Measurements from ENCODE around the gene GPR83.
"Not testable (repeated sequence)": the region's sequence is repeated elsewhere in the genome, so short reads cannot be mapped to it uniquely, and the experiment has no call there.

GPR83 gene

GRCh38 chr11:94417386-94417987 lies 16.3 kb upstream of the GPR83 start:
- FAIRE-seq = peak; percentile 33
- DNase-seq (ENCODE audit: insufficient read length) = no peak

DNA sequence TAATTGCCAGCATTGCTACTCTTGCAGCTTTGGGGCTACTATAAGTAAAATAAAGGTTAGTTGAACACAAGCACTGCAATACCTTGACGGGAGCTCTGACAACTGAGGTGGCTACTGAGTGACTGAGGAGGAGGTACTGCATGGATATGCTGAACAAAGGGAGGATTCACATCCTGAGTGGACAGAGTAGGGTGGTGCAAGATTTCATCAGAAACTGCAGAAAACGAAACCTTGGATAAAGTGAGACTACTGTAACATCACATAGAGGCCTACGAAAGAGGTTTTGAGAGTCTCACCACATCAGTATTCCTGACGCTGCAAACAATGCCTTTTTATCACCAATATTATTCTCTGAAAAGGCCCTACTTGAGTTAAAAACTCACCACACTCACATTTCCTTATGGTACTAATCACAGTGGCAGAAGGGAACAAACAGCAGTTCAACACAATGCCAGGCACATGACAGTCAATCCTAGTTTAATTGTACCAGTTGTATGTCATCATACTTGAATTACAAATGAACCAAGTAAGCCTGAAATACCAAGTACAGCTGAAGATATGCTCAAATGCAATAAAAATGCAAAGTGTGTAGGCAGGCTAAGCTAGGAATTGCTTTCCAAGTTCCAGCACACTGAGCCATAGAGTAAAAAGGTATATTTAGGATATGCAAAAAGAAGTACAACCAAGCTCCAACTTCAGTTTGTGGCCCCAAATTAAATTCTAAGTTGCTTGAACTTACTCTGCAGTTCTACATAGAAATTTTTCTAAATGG lies 4.0 kb upstream of the GPR83 start:
- no peak for FAIRE-seq
- TF ChIP-seq TAF1 (IDR thresholded peaks at IDR 0.05; ENCODE audit: borderline replicate concordance, low read depth, low read length) = no peak
- no peak for TF ChIP-seq POLR2A (IDR thresholded peaks at IDR 0.05; ENCODE audit: low read depth, low read length)
- no peak for TF ChIP-seq POLR2AphosphoS5 (IDR thresholded peaks at IDR 0.05; ENCODE audit: low read depth, low read length)
- DNase-seq (ENCODE audit: insufficient read length) = no peak

More at GRCh38 chr11:94417386-94417987, 16.3 kb upstream of the GPR83 start:
- TF ChIP-seq POLR2AphosphoS5 (IDR thresholded peaks at IDR 0.05; ENCODE audit: low read depth, low read length) = no peak
- no peak for TF ChIP-seq TAF1 (IDR thresholded peaks at IDR 0.05; ENCODE audit: borderline replicate concordance, low read depth, low read length)
- no peak for TF ChIP-seq POLR2A (IDR thresholded peaks at IDR 0.05; ENCODE audit: low read depth, low read length)

GRCh38 chr11:94402355-94402754 lies 1.1 kb upstream of the GPR83 start:
- FAIRE-seq = peak; percentile 56
- no peak for TF ChIP-seq POLR2AphosphoS5 (IDR thresholded peaks at IDR 0.05; ENCODE audit: low read depth, low read length)
- TF ChIP-seq POLR2A (IDR thresholded peaks at IDR 0.05; ENCODE audit: low read depth, low read length) = no peak
- TF ChIP-seq TAF1 (IDR thresholded peaks at IDR 0.05; ENCODE audit: borderline replicate concordance, low read depth, low read length) = no peak

GRCh38 chr11:94401773-94402265 lies 600 bp upstream of the GPR83 start:
- FAIRE-seq = no peak
- TF ChIP-seq POLR2AphosphoS5 (IDR thresholded peaks at IDR 0.05; ENCODE audit: low read depth, low read length) (no peak), TAF1 (IDR thresholded peaks at IDR 0.05; ENCODE audit: borderline replicate concordance, low read depth, low read length) (no peak), POLR2A (IDR thresholded peaks at IDR 0.05; ENCODE audit: low read depth, low read length) (no peak)
- no peak for DNase-seq (ENCODE audit: insufficient read length)

More at GRCh38 chr11:94402355-94402754, 1.1 kb upstream of the GPR83 start:
- no peak for DNase-seq (ENCODE audit: insufficient read length)

- FAIRE-seq (no peak), DNase-seq (ENCODE audit: insufficient read length) (no peak)
- TF ChIP-seq POLR2AphosphoS5 (IDR thresholded peaks at IDR 0.05; ENCODE audit: low read depth, low read length) = no peak
- no peak for TF ChIP-seq TAF1 (IDR thresholded peaks at IDR 0.05; ENCODE audit: borderline replicate concordance, low read depth, low read length)
- no peak for TF ChIP-seq POLR2A (IDR thresholded peaks at IDR 0.05; ENCODE audit: low read depth, low read length)
Observed at GRCh38 chr11:94400457-94400838, 771 bp downstream of the GPR83 start.

- TF ChIP-seq POLR2AphosphoS5 (IDR thresholded peaks at IDR 0.05; ENCODE audit: low read depth, low read length) (no peak), TAF1 (IDR thresholded peaks at IDR 0.05; ENCODE audit: borderline replicate concordance, low read depth, low read length) (no peak), POLR2A (IDR thresholded peaks at IDR 0.05; ENCODE audit: low read depth, low read length) (no peak)
- FAIRE-seq = no peak
- DNase-seq (ENCODE audit: insufficient read length) = no peak
Observed at GRCh38 chr11:94400050-94400449, 1.2 kb downstream of the GPR83 start.

- DNase-seq (ENCODE audit: insufficient read length) (no peak), FAIRE-seq (no peak)
- TF ChIP-seq TAF1 (IDR thresholded peaks at IDR 0.05; ENCODE audit: borderline replicate concordance, low read depth, low read length) (no peak), POLR2A (IDR thresholded peaks at IDR 0.05; ENCODE audit: low read depth, low read length) (no peak), POLR2AphosphoS5 (IDR thresholded peaks at IDR 0.05; ENCODE audit: low read depth, low read length) (no peak)
Observed at GRCh38 chr11:94398101-94398500, 3.1 kb downstream of the GPR83 start.

- TF ChIP-seq POLR2A (IDR thresholded peaks at IDR 0.05; ENCODE audit: low read depth, low read length) (no peak), POLR2AphosphoS5 (IDR thresholded peaks at IDR 0.05; ENCODE audit: low read depth, low read length) (no peak), TAF1 (IDR thresholded peaks at IDR 0.05; ENCODE audit: borderline replicate concordance, low read depth, low read length) (no peak)
- no peak for FAIRE-seq
Observed at GRCh38 chr11:94396282-94396681, 4.9 kb downstream of the GPR83 start.

DNA sequence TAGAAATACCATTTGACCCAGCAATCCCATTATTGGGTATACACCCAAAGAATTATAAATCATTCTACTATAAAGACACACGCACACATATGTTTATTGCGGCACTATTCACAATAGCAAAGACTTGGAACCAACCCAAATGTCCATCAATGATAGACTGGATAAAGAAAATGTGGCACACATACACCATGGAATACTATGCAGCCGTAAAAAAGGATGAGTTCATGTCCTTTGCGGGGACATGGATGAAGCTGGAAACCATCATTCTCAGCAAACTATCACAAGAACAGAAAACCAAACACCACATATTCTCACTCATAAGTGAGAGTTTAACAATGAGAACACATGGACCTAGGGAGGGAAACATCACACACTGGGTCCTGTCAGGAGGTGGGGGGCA lies 9.3 kb downstream of the GPR83 start:
- FAIRE-seq; DNase-seq (ENCODE audit: insufficient read length): not testable (repeated sequence)

More at GRCh38 chr11:94396282-94396681, 4.9 kb downstream of the GPR83 start:
- DNase-seq (ENCODE audit: insufficient read length) = no peak

GRCh38 chr11:94379613-94380012 lies 21.6 kb downstream of the GPR83 start:
- DNase-seq (ENCODE audit: insufficient read length) (no peak), FAIRE-seq (no peak)
- no peak for TF ChIP-seq POLR2A (IDR thresholded peaks at IDR 0.05; ENCODE audit: low read depth, low read length)

- FAIRE-seq = no peak
- DNase-seq (ENCODE audit: insufficient read length) = no peak
- no peak for TF ChIP-seq TAF1 (IDR thresholded peaks at IDR 0.05; ENCODE audit: borderline replicate concordance, low read depth, low read length)
- TF ChIP-seq POLR2A (IDR thresholded peaks at IDR 0.05; ENCODE audit: low read depth, low read length) = no peak
- no peak for TF ChIP-seq POLR2AphosphoS5 (IDR thresholded peaks at IDR 0.05; ENCODE audit: low read depth, low read length)
Observed at GRCh38 chr11:94376841-94377240, 24.4 kb downstream of the GPR83 start.

DNA sequence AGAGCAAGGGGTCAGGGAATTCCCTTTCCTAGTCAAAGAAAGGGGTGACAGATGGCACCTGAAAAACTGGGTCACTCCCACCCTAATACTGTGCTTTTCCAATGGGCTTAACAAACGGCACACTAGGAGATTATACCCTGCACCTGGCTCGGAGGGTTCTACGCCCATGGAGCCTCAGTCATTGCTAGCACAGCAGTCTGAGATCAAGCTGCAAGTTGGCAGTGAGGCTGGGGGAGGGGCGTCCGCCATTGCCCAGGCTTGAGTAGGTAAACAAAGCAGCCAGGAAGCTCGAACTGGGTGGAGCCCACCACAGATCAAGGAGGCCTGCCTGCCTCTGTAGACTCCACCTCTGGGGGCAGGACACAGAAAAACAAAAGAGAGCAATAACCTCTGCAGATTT lies 30.6 kb downstream of the GPR83 start:
- FAIRE-seq; DNase-seq (ENCODE audit: insufficient read length): not testable (repeated sequence)

DNA sequence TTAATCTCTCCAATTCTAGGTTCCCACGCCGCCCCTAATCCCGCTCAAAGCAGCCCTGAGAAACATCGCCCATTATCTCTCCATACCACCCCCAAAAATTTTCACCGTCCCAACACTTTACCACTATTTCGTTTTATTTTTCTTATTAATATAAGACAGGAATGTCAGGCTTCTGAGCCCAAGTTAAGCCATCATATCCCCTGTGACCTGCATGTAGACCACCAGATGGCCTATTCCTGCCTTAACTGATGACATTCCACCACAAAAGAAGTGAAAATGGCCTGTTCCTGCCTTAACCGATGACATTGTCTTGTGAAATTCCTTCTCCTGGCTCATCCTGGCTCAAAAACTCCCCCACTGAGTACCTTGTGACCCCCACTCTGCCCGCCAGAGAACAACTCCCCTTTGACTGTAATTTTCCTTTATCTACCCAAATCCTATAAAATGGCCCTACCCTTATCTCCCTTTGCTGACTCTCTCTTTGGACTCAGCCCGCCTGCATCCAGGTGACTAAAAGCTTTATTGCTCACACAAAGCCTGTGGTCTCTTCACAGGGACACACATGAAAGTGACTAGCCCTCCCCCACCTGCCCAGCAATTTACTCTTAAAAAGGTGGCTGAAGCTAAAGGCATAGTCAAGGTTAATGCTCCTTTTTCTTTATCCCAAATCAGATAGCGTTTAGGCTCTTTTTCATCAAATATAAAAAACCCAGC lies 50.2 kb downstream of the GPR83 start:
- FAIRE-seq; DNase-seq (ENCODE audit: insufficient read length): not testable (repeated sequence)

GRCh38 chr11:94346311-94346710 lies 54.9 kb downstream of the GPR83 start:
- FAIRE-seq = not testable (repeated sequence)

More at GRCh38 chr11:94346311-94346710, 54.9 kb downstream of the GPR83 start:
- DNase-seq (ENCODE audit: insufficient read length) = not testable (repeated sequence)
